Peyer's patch (tissue), 4 donors: ENCODE results near the gene SRGAP1.

Experiments
- POLR2A ChIP-seq, 2 donors: fragments of 450-650 bp; IDR thresholded peaks; one replicate each; pipeline ENCODE4 v1.5.1; 2017; ENCODE audit warnings: antibody characterized with exemption in 2 of 2, mild to moderate bottlenecking in 2 of 2, moderate library complexity in 2 of 2
- TF ChIP-seq, protein P1 (sequence below), 6 experiments: fragments of 450-650 bp in 4 of 6; fragments of 200-600 bp in 2 of 6; sonication (generic) in 1 of 6; IDR thresholded peaks; one replicate each; pipeline ENCODE4 v1.5.1; 2017 to 2019; ENCODE audit warnings: antibody characterized with exemption in 6 of 6, mild to moderate bottlenecking in 3 of 6, moderate library complexity in 1 of 6

- TF ChIP-seq, protein P1, sequence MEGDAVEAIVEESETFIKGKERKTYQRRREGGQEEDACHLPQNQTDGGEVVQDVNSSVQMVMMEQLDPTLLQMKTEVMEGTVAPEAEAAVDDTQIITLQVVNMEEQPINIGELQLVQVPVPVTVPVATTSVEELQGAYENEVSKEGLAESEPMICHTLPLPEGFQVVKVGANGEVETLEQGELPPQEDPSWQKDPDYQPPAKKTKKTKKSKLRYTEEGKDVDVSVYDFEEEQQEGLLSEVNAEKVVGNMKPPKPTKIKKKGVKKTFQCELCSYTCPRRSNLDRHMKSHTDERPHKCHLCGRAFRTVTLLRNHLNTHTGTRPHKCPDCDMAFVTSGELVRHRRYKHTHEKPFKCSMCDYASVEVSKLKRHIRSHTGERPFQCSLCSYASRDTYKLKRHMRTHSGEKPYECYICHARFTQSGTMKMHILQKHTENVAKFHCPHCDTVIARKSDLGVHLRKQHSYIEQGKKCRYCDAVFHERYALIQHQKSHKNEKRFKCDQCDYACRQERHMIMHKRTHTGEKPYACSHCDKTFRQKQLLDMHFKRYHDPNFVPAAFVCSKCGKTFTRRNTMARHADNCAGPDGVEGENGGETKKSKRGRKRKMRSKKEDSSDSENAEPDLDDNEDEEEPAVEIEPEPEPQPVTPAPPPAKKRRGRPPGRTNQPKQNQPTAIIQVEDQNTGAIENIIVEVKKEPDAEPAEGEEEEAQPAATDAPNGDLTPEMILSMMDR (IDR thresholded peaks at IDR 0.05), result no peak
- no peak for TF ChIP-seq POLR2A (IDR thresholded peaks at IDR 0.05)
Observed at GRCh38 chr12:64025174-64025958, 180.9 kb downstream of the SRGAP1 start.
